Measurements from ENCODE around the gene DYNLT1.

Gene DYNLT1

GRCh38 chr6:158636778-158637177, 7.8 kb downstream of the DYNLT1 start:
- no peak for TF ChIP-seq EZH2phosphoT487 (IDR thresholded peaks at IDR 0.05; ENCODE audit: borderline replicate concordance)
- no peak for TF ChIP-seq CTCF (conservative IDR thresholded peaks at IDR 0.05; ENCODE audit: low read length)
- H3K36me3 ChIP-seq (ENCODE audit: insufficient read depth, low read length): peaks cover 6% of the 10 kb centered on the region; the same call in 1 of the 2 replicates

DNA sequence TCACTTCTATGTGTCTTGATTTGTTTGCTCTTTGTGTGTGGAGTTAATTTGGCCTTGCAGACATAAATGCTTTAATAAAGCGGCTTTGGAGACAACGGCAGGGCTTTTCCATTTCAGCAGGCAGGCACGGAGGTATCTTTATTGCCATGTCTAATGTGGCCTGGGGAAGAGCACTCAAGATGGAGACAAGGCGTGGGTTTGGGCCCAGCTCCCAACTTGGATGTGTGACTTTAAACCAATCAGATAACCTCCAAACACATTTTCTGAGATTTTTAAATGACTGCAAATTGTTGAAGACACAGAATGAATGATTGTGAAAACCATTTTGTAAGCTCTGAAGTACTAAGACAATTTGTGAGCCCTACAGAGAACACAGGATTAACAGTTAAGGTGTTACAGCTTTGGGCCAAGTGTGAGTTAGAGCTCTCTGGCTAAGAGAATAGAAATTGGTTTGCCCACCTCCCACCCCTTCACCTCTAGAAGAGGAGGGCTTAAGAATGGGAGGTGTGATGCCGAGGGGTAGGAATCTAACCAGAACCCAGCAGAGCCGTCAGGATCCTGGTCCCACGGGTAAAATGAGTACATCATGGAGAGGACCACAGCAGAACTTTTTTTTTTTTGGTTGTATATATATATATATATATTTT, 9.0 kb downstream of the DYNLT1 start:
- no peaks in the 10 kb centered on the region for H3K79me2 ChIP-seq (ENCODE audit: insufficient read depth, low read length)

More at GRCh38 chr6:158636778-158637177, 7.8 kb downstream of the DYNLT1 start:
- Histone ChIP-seq H3K9me3 (ENCODE audit: insufficient read depth, low read depth, low read length) (no peaks in the 10 kb centered on the region), H3K79me2 (ENCODE audit: insufficient read depth, low read length) (no peaks in the 10 kb centered on the region), H3K4me1 (ENCODE audit: insufficient read depth, low read length, poor library complexity, severe bottlenecking) (peaks cover 10% of the 10 kb centered on the region), H3K4me2 (ENCODE audit: low read depth, low read length, poor library complexity, severe bottlenecking) (no peak overlapping the region), H3K4me3 (ENCODE audit: low read length, poor library complexity, severe bottlenecking) (no peak overlapping the region), H2AFZ (ENCODE audit: low read length) (no peak overlapping the region), H3K27me3 (ENCODE audit: insufficient read depth, low read length, poor library complexity, severe bottlenecking) (peaks cover 78% of the 10 kb centered on the region), H3K9me2 (replicated peaks; ENCODE audit: low read depth, low read length) (no peaks in the 10 kb centered on the region), H3F3A (ENCODE audit: low read depth) (peaks cover 8% of the 10 kb centered on the region; the same call in 1 of the 2 replicates), H4K20me1 (ENCODE audit: insufficient read depth, low read length, poor library complexity, severe bottlenecking) (peaks cover 21% of the 10 kb centered on the region), H3K9ac (ENCODE audit: low read depth, low read length, poor library complexity, severe bottlenecking) (no peak overlapping the region)

GRCh38 chr6:158634695-158635426, 9.7 kb downstream of the DYNLT1 start:
- Histone ChIP-seq H3K79me2 (ENCODE audit: insufficient read depth, low read length) (no peaks in the 10 kb centered on the region), H3K4me3 (ENCODE audit: low read length, poor library complexity, severe bottlenecking) (no peak overlapping the region), H3F3A (ENCODE audit: low read depth) (peaks cover 8% of the 10 kb centered on the region; the same call in 1 of the 2 replicates), H3K36me3 (ENCODE audit: insufficient read depth, low read length) (peaks cover 16% of the 10 kb centered on the region; the same call in 1 of the 2 replicates), H3K9me2 (replicated peaks; ENCODE audit: low read depth, low read length) (no peaks in the 10 kb centered on the region), H4K20me1 (ENCODE audit: insufficient read depth, low read length, poor library complexity, severe bottlenecking) (peaks cover 21% of the 10 kb centered on the region), H3K27me3 (ENCODE audit: insufficient read depth, low read length, poor library complexity, severe bottlenecking) (peaks cover 59% of the 10 kb centered on the region), H3K4me2 (ENCODE audit: low read depth, low read length, poor library complexity, severe bottlenecking) (no peak overlapping the region), H3K9ac (ENCODE audit: low read depth, low read length, poor library complexity, severe bottlenecking) (no peak overlapping the region), H3K9me3 (ENCODE audit: insufficient read depth, low read depth, low read length) (no peaks in the 10 kb centered on the region), H3K4me1 (ENCODE audit: insufficient read depth, low read length, poor library complexity, severe bottlenecking) (peaks cover 10% of the 10 kb centered on the region), H2AFZ (ENCODE audit: low read length) (no peak overlapping the region)
- TF ChIP-seq EZH2phosphoT487 (IDR thresholded peaks at IDR 0.05; ENCODE audit: borderline replicate concordance) (peak; percentile 96), CTCF (conservative IDR thresholded peaks at IDR 0.05; ENCODE audit: low read length) (no peak)

More for the DNA sequence above, 9.0 kb downstream of the DYNLT1 start:
- peaks cover 21% of the 10 kb centered on the region for H4K20me1 ChIP-seq (ENCODE audit: insufficient read depth, low read length, poor library complexity, severe bottlenecking)
- no peaks in the 10 kb centered on the region for H3K9me3 ChIP-seq (ENCODE audit: insufficient read depth, low read depth, low read length)
- H3K9me2 ChIP-seq (replicated peaks; ENCODE audit: low read depth, low read length): no peaks in the 10 kb centered on the region
- no peak overlapping the region for H3K9ac ChIP-seq (ENCODE audit: low read depth, low read length, poor library complexity, severe bottlenecking)
- peaks cover 13% of the 10 kb centered on the region; the same call in 1 of the 2 replicates for H3K36me3 ChIP-seq (ENCODE audit: insufficient read depth, low read length)
- H2AFZ ChIP-seq (ENCODE audit: low read length): no peak overlapping the region
- H3K4me2 ChIP-seq (ENCODE audit: low read depth, low read length, poor library complexity, severe bottlenecking): no peak overlapping the region
- no peak overlapping the region for H3K4me3 ChIP-seq (ENCODE audit: low read length, poor library complexity, severe bottlenecking)
- peaks cover 8% of the 10 kb centered on the region; the same call in 1 of the 2 replicates for H3F3A ChIP-seq (ENCODE audit: low read depth)
- TF ChIP-seq EZH2phosphoT487 (IDR thresholded peaks at IDR 0.05; ENCODE audit: borderline replicate concordance) (no peak), CTCF (conservative IDR thresholded peaks at IDR 0.05; ENCODE audit: low read length) (no peak)
- peaks cover 10% of the 10 kb centered on the region for H3K4me1 ChIP-seq (ENCODE audit: insufficient read depth, low read length, poor library complexity, severe bottlenecking)
- peaks cover 66% of the 10 kb centered on the region for H3K27me3 ChIP-seq (ENCODE audit: insufficient read depth, low read length, poor library complexity, severe bottlenecking)

Measured in Loucy (cell line).